MCF 10A (cell line): ENCODE results near the gene CLRN2. TPM values are rescaled to one million over a fixed set of nuclear protein-coding genes. Genes with fewer than 3 reads are reported as not detected.

Experiments
- BruUV-seq: library from RNA; stranded (reverse); fragments of 400-500 nt; replicated peaks from 2 replicates; lab custom pipeline; 2021; lab: Mats Ljungman, UMichigan
- CTCF ChIA-PET: fragments of 300-600 bp; sonication (Branson Sonifier 250); formaldehyde crosslinking; extraction: SDS; loops from one replicate; lab custom pipeline; 2021; ENCODE audit warnings: antibody characterized with exemption, inconsistent platforms; lab: Yijun Ruan, JAX
- POLR2A ChIA-PET: fragments of 300-600, 350-650 bp; sonication (Branson Sonifier 250); formaldehyde crosslinking; extraction: SDS; loops from one replicate; lab custom pipeline; 2020; ENCODE audit warnings: antibody characterized with exemption, inconsistent platforms; lab: Yijun Ruan, JAX
- DNase-seq: peaks from one replicate; pipeline ENCODE4 v3.0.0-alpha.2; 2018; ENCODE audit not compliant: unreplicated experiment
- H3K27ac Mint-ChIP-seq: one replicate; pipeline ENCODE4 v1.8.0; 2022; ENCODE audit warnings: mild to moderate bottlenecking, low read depth, mixed read lengths; ENCODE audit not compliant: unreplicated experiment
- H3K27me3 Mint-ChIP-seq: one replicate; pipeline ENCODE4 v1.8.0; 2022; ENCODE audit warnings: mixed read lengths; ENCODE audit not compliant: insufficient read depth, unreplicated experiment
- H3K36me3 Mint-ChIP-seq: one replicate; pipeline ENCODE4 v1.8.0; 2022; ENCODE audit warnings: mild to moderate bottlenecking, moderate library complexity, mixed read lengths; ENCODE audit not compliant: insufficient read depth, unreplicated experiment
- H3K4me1 Mint-ChIP-seq: one replicate; pipeline ENCODE4 v1.8.0; 2022; ENCODE audit warnings: mixed read lengths; ENCODE audit not compliant: insufficient read depth, unreplicated experiment
- H3K4me3 Mint-ChIP-seq: one replicate; pipeline ENCODE4 v1.8.0; 2022; ENCODE audit warnings: mild to moderate bottlenecking, moderate library complexity, mixed read lengths; ENCODE audit not compliant: unreplicated experiment
- H3K9me3 Mint-ChIP-seq: one replicate; pipeline ENCODE4 v1.8.0; 2022; ENCODE audit warnings: mixed read lengths; ENCODE audit not compliant: unreplicated experiment
- intact Hi-C: fragments of 100-400 bp; cut with micrococcal nuclease; formaldehyde crosslinking; loops from 2 replicates; pipeline ENCODE4 v1.14.1; 2022
- total RNA-seq: library from RNA; stranded (reverse); gene quantifications from 2 replicates; pipeline ENCODE4 v1.2.3, GENCODE V29; 2022
- TF ChIP-seq, protein P1 (sequence below): fragments of 200-600 bp; IDR thresholded peaks from one replicate; pipeline ENCODE4 v1.8.0; 2022; ENCODE audit warnings: antibody characterized with exemption, mild to moderate bottlenecking; ENCODE audit not compliant: unreplicated experiment

Gene CLRN2
- total RNA-seq, 1 experiment from 2014 or later = not detected

DNA sequence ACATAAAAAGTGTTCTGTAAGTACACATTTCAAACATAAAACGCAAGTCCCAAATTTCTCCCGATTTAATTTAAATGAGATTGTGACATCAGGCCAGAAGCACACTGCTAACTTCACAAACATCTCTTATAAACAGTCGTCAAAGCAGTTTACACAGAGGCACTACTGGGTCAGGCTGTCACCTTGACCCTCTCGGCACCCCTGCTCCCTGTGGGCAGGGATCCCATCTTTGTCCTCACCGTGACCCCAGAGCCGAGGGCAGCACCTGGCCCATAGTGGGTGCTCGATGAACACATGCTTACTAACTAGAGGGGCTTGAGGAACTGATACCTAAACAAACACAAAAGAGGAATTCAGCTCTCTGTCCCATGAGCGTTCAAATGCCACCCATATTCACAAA is 25.2 kb upstream of the CLRN2 start:
- Mint-ChIP-seq H3K36me3 (peaks cover 67% of the 10 kb centered on the region), H3K4me1 (peaks cover 9% of the 10 kb centered on the region), H3K4me3 (no peak overlapping the region), H3K27ac (no peak overlapping the region), H3K27me3 (no peaks in the 10 kb centered on the region), H3K9me3 (no peaks in the 10 kb centered on the region)
- ChIA-PET CTCF (interaction anchor here (0.6 kb wide), 1 partner anchor 483 kb away, joined by 3 read pairs; no protein-coding TSS in a partner anchor), POLR2A (interaction anchor here (0.6 kb wide), 1 partner anchor 785 kb away, joined by 3 read pairs; no protein-coding TSS in a partner anchor)
- BruUV-seq = no TSS peak
- DNase-seq = no peak
- intact Hi-C loops = no loop called here
- TF ChIP-seq, protein P1, sequence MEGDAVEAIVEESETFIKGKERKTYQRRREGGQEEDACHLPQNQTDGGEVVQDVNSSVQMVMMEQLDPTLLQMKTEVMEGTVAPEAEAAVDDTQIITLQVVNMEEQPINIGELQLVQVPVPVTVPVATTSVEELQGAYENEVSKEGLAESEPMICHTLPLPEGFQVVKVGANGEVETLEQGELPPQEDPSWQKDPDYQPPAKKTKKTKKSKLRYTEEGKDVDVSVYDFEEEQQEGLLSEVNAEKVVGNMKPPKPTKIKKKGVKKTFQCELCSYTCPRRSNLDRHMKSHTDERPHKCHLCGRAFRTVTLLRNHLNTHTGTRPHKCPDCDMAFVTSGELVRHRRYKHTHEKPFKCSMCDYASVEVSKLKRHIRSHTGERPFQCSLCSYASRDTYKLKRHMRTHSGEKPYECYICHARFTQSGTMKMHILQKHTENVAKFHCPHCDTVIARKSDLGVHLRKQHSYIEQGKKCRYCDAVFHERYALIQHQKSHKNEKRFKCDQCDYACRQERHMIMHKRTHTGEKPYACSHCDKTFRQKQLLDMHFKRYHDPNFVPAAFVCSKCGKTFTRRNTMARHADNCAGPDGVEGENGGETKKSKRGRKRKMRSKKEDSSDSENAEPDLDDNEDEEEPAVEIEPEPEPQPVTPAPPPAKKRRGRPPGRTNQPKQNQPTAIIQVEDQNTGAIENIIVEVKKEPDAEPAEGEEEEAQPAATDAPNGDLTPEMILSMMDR = no peak

DNA sequence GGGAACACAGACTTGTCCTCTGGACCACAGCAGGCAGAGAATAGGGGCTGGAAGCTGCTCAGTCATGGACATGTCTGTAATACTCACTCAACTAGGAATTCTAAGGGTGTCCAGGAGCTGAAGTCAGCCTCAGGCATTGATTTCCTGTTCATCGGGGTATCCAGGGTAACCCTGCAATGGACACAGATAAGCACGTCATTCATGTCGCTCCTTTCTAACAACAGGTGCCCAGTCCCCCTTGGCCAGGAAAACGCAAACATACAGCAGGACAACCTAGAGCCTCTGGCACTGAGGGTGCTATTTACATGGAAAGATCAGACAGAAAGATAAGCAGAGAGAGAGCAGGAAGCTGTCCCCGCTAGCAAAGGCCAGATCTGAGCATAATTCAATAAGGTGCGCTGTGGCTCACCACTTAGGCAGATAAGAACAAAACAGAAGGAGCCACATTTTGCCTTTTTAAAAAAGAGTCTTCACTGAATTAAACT is 24.3 kb upstream of the CLRN2 start:
- POLR2A ChIA-PET = no interaction called here
- H3K4me1 Mint-ChIP-seq = peaks cover 9% of the 10 kb centered on the region
- H3K27ac Mint-ChIP-seq = no peak overlapping the region
- no TSS peak for BruUV-seq
- TF ChIP-seq, protein P1 = no peak
- CTCF ChIA-PET = interaction anchor here (0.5 to 0.6 kb wide), 3 partner anchors 17 to 975 kb away, joined by 3 read pairs; no protein-coding TSS in a partner anchor
- no peaks in the 10 kb centered on the region for H3K27me3 Mint-ChIP-seq
- no peak for DNase-seq
- no peaks in the 10 kb centered on the region for H3K9me3 Mint-ChIP-seq
- H3K36me3 Mint-ChIP-seq = peaks cover 70% of the 10 kb centered on the region
- intact Hi-C loops = no loop called here
- H3K4me3 Mint-ChIP-seq = no peak overlapping the region

GRCh38 chr4:17491196-17491595 is 23.8 kb upstream of the CLRN2 start:
- no peak for DNase-seq
- Mint-ChIP-seq H3K4me1 (peaks cover 9% of the 10 kb centered on the region), H3K4me3 (no peak overlapping the region), H3K36me3 (peaks cover 70% of the 10 kb centered on the region), H3K9me3 (no peaks in the 10 kb centered on the region), H3K27me3 (no peaks in the 10 kb centered on the region), H3K27ac (no peak overlapping the region)
- BruUV-seq = no TSS peak
- POLR2A ChIA-PET = no interaction called here
- TF ChIP-seq, protein P1 = no peak
- CTCF ChIA-PET = interaction anchor here (0.5 kb wide), 1 partner anchor 146 kb away, joined by 3 read pairs; no protein-coding TSS in a partner anchor
- intact Hi-C loops = no loop called here

DNA sequence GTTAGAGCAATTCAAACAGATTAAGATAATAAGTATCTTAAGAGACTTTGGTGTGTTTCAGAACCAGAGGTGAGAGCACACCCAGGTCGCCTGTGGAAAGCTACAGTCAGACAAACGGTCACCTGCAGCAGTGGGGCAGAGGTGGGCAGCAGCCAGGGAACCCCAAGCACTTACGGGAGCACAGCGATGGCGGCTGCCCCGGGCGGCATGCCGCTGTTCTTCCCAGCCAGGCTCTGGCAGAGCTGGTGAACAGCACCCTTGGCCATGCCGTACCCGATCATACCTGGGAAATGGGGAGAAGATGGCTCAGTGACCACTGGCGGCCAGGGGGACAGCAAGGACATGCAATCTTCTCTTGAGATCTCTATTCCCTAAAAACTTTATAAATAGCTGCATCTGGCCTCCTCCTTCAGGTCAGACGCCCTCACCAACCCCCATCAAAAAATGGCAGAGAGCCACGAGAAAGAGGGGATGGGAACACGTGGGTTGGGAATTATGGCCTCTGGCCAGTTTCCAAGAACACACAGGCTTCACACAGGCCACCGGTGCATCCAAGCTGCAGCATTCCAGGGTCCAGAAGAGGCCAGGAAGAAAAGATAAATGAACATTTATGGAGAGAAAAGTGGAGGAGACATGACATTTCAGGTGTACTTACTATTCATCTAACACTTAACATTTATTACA is 22.8 kb upstream of the CLRN2 start:
- H3K4me3 Mint-ChIP-seq = no peak overlapping the region
- H3K4me1 Mint-ChIP-seq = peaks cover 9% of the 10 kb centered on the region
- peaks cover 66% of the 10 kb centered on the region for H3K36me3 Mint-ChIP-seq
- DNase-seq = peak; percentile 23
- ChIA-PET POLR2A (no interaction called here), CTCF (interaction anchor here (0.7 to 1.8 kb wide), 2 partner anchors 19 to 1137 kb away, joined by 3 to 13 read pairs; no protein-coding TSS in a partner anchor)
- no TSS peak for BruUV-seq
- no peaks in the 10 kb centered on the region for H3K27me3 Mint-ChIP-seq
- intact Hi-C loops = no loop called here
- no peaks in the 10 kb centered on the region for H3K9me3 Mint-ChIP-seq
- TF ChIP-seq, protein P1 = no peak
- no peak overlapping the region for H3K27ac Mint-ChIP-seq
